NCI-H128 (cell line): ENCODE results near the gene SRBD1.
"Not testable (repeated sequence)": the region's sequence is repeated elsewhere in the genome, so short reads cannot be mapped to it uniquely, and the experiment has no call there.

Experiments
- DNase-seq: peaks from one replicate; lab custom pipeline; 2025; ENCODE audit not compliant: unreplicated experiment; lab: John Stamatoyannopoulos, UW

Gene SRBD1

GRCh38 chr2:45435316-45435715 is 175.8 kb downstream of the SRBD1 start:
- DNase-seq = no peak

GRCh38 chr2:45433363-45433762 is 177.7 kb downstream of the SRBD1 start:
- no peak for DNase-seq

DNA sequence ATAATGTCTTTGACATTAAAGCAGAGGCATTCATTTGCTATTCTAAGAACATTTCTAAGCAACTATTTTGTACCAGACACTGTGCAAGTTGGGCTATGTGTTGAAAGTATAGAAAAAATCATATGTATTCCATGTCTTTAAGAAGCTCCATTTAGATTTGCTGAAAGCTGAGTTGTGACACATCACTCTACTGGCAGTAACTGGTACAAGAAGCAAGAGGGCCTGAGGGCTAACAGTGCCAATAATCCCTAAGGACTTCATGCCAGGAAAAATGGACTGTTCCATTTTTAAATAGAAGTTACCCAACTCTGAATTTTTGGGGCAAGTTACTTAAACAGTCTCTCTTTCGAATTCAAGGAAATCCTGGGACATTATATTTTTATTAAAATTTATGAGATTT is 178.7 kb downstream of the SRBD1 start:
- no peak for DNase-seq

DNA sequence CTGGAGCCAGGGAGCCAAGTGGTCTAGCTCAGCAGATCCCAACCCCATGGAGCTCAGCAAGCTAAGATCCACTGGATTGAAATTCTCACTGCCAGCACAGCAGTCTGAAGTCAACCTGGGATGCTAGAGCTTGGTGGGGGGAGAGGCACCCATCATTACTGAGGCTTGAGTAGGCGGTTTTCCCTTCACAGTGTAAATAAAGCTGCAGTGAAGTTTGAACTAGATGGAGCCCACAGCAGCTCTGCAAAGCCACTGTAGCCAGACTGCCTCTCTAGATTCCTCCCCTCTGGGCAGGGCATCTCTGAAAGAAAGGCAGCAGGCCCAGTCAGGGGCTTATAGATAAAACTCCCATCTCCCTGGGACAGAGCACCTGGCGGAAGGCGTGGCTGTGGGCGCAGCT is 185.0 kb downstream of the SRBD1 start:
- not testable (repeated sequence) for DNase-seq

DNA sequence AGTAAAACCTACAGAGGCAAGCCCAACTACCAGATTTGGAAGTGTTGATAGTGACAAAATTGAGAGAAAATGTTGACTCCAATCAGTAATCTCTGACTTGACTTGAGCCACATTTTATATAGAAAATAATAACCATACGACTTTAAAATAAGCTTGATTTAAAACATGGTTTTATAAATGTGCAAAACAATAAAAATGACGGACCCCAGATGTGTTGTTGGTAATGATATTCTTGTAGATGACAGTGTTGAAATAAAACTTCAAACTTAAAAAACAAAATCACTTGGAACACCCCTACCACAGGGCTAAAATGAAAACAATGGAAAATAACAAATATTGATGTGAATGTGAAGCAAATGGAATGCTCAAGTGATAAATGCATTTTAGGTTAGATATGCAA is 188.1 kb downstream of the SRBD1 start:
- no peak for DNase-seq

DNA sequence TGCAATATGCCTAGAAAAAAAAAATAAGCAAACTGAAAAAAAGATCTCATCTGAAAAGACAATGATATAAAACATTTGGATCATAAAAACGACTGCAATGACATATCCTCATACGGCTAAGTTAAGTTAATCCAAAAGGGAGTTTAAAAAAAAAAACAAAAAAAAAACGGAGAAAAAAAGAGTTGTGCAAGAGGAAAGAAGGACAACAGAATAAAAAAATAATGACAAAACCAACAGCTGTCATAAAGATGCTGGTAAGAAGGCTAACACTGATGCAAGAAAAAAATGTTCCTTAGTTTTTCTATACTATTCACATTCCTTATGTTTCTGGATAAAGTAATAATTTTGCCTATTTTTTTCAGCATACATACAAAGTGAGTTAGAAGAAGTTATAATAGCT is 192.5 kb downstream of the SRBD1 start:
- DNase-seq = no peak

DNA sequence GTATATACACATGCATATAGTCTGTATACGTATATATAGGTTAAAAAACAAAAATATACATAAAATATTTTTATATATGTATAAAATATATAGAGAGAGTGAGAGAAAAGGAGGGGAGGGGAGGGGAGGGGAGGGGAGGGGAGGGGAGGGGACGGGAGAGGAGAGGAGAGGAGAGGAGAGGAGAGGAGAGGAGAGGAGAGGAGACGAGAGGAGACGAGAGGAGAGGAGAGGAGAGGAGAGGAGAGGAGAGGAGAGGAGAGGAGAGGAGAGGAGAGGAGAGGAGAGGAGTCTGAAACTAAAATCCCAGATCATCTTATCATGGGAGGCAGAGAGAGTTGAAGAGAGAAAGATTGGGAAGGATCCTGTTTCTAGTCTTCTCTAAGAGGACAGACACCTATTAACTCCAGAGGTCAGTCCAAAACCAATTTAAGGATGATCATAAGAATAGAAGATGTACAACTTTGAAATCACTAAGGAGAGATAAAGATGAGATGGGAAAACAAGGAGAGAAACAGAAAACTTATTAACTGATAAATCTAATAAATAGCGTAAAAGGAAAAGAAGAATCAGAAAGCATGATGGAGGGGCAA is 195.4 kb downstream of the SRBD1 start:
- no peak for DNase-seq

- DNase-seq = no peak
Observed at GRCh38 chr2:45412754-45413379, 198.2 kb downstream of the SRBD1 start.

DNA sequence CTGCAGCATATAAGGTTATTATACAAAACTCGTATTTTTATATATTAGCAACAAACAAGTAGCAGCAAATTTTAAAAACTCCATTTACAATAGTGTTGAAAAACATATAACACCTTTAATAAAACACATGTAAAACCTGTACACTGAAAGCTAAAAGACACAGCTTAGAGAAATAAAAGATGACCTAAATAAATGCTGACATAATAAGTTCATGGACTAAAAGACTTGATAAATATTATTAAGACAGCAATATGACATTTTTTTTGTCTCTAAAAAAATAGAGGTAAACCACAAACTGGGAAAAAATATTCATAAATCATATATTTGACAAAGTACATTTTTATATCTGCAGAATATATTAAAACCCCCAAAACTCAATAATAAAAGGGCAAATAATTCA is 201.4 kb downstream of the SRBD1 start:
- DNase-seq = no peak

GRCh38 chr2:45406621-45407020 is 204.4 kb downstream of the SRBD1 start:
- no peak for DNase-seq

- no peak for DNase-seq
Observed at GRCh38 chr2:45404807-45405297, 206.2 kb downstream of the SRBD1 start.

DNA sequence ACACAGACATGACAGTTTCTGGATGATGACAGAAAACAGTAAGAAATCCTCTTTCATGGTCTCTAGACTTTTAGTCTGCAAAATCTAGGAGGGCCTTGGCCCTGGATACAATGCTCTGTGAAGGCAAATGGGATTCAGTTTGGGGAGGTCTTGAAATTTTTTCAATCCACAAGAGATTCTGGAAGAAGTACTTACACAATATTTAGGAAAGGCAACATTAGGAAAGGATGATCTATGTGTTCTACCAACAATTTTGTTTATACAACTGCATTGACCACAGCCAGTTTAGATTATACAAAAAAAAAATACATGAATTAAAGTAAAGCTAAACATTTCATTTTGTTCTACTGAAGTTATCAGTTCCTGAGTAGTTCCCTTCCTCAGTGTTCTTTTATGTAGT is 208.0 kb downstream of the SRBD1 start:
- DNase-seq = no peak

DNA sequence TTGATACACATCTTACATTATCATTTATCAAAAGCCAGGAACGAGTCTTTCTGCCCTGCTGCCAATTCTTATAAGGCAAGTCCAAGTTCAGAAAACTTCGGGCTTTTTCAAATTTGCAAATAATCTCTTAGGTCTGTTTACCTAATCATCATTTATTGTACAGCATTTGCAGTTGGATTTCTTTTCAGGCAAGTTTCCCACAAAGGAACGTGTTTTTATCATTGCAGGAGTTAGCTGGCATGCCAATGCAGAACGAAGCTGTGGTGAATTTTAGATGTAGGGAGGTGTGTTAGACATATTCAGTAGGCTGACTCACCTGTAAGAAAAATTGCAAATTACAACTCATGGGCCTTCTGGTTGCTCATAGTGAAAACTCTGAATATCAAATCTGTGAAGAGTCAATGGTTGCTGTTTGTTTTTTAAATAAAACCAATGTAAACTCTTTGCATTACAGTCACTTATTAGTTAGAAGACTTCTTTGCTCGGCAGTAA is 209.6 kb downstream of the SRBD1 start:
- no peak for DNase-seq

- DNase-seq = no peak
Observed at GRCh38 chr2:45399040-45399784, 211.9 kb downstream of the SRBD1 start.

GRCh38 chr2:45397292-45397691 is 213.8 kb downstream of the SRBD1 start:
- DNase-seq = no peak

DNA sequence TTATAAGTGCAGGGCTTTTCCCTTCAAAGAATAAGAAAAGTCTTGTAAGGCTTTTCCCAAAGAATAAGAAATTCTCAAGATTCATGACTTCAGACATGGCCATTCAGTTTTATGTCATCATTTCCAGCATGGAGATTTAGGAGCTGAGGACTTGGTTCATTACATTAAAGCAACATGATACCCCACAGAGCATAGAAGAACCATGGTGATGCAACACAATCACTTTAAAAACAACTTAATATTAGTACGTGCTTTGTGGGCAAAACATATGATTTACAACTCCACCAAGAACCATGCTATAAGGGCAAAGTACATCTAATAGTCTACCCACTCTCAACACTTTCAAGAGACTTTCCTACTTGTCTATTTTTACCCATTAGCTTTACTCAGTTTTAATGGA is 214.4 kb downstream of the SRBD1 start:
- DNase-seq = no peak

DNA sequence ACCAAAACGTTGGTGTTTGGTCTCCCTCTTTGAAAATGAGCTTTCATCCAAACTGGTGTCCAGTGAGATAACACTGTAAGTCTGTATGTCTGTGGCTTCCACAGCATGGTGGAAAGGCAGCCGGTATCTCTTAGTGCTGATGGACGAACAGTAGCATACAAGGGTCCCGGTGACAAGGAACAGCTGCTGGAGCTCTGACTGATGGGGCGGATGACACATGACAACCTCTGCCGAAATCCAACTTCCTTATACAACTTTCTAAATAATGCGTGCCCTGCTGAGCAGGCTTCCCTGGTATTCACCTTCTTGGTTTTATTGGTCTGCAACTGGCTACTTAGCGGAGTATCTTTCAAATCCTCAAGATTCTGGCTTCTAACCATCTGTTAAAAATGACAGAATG is 216.2 kb downstream of the SRBD1 start:
- DNase-seq = no peak

DNA sequence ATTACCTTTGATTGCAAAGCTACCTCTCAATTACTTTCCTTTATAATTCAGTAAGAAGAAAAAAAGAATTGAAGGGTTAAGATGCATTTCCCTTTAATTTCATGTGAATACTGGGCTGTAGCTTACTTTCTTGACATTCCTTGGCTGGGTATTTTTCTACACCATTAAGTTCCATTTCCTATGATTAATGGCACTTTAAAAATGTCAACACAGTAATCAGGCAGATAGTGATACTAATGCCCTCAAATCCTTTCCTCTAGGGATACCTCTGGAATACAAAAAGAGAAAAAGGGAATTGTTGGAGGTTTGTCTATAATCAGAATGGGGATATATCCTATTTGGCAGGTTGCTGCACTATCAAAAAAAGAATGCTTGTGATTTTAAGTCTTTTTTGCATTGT is 216.9 kb downstream of the SRBD1 start:
- DNase-seq = no peak

DNA sequence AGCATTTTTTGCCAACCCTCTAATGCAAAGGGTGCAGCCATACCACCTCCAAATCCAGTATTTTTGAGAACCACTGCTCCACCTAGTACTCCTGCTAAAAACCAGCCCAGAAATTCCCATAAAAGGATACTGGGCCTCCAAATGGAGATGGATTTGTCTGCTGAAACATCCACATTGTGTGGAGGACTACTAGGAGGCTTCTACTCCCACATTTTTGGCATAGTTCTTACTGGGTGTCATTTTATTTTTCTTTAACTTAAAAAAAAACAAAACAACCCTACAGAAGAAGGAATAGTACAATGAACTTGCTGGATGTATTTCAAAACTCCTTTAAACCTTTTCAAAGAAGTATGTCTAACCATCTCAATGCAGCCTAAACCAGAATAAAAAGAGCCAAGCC is 219.2 kb downstream of the SRBD1 start:
- no peak for DNase-seq

GRCh38 chr2:45390861-45391260 is 220.2 kb downstream of the SRBD1 start:
- no peak for DNase-seq

DNA sequence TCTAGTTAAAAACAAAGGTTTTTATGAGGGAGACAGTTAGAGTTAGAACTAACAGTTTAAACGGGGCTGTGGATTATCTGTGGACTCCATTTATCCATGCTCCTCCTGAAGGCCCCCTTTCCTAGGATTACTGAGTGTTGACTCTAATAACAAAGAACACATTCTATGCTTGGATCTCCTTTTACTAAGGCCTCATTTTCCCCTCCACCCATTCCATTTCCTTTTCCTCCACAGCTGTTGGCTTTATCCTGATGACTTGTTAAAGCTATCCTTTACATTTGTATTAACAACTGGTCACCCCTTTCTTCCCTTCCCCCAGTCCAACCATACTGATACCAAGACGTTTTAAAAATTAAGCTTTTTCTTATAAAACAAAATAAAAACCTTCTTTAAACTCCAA is 220.6 kb downstream of the SRBD1 start:
- no peak for DNase-seq

GRCh38 chr2:45388541-45389100 is 222.4 kb downstream of the SRBD1 start:
- DNase-seq = no peak
